Measurements from ENCODE around the gene SUMF2. TPM values are rescaled to one million over a fixed set of nuclear protein-coding genes. Genes with fewer than 3 reads are reported as not detected.
"Not testable (repeated sequence)": the region's sequence is repeated elsewhere in the genome, so short reads cannot be mapped to it uniquely, and the experiment has no call there.

Gene SUMF2
- total RNA-seq, 2 experiments from 2014 or later, result 121 to 124 TPM

- H3K4me1 Mint-ChIP-seq (ENCODE audit: low read depth); H3K36me3 Mint-ChIP-seq (ENCODE audit: low read depth); H3K27ac Mint-ChIP-seq; ATAC-seq; H3K4me3 Mint-ChIP-seq; DNase-seq; CTCF ChIA-PET; H3K27me3 Mint-ChIP-seq (ENCODE audit: low read depth); H3K9me3 Mint-ChIP-seq (ENCODE audit: insufficient read depth); POLR2A ChIA-PET: not testable (repeated sequence)
Observed at GRCh38 chr7:56092388-56092787, 28.3 kb downstream of the SUMF2 start.

GRCh38 chr7:56092789-56093531, 28.9 kb downstream of the SUMF2 start, which contains the start of gene PHKG1:
Gene PHKG1, minus strand, starts transcription at chr7:56092952. Its CDS starts 4,011 bp downstream, at chr7:56088941.
- ChIA-PET POLR2A (interaction anchor here (0.6 kb wide), 1 partner anchor 122 kb away, joined by 3 read pairs; no protein-coding TSS in a partner anchor), CTCF (no interaction called here)
- H3K4me3 Mint-ChIP-seq, result no peak within 1 kb of the TSS
- DNase-seq, result no peak
- ATAC-seq, result no peak
- H3K36me3 Mint-ChIP-seq (ENCODE audit: low read depth), result peaks cover 9% of the 10 kb centered on the region
- H3K27me3 Mint-ChIP-seq (ENCODE audit: low read depth), result no peaks in the 10 kb centered on the region
- H3K4me1 Mint-ChIP-seq (ENCODE audit: low read depth), result peaks cover 6% of the 10 kb centered on the region
- H3K9me3 Mint-ChIP-seq (ENCODE audit: insufficient read depth), result no peaks in the 10 kb centered on the region
- H3K27ac Mint-ChIP-seq, result no peak within 1 kb of the TSS

- Mint-ChIP-seq H3K4me3 (no peak overlapping the region), H3K27ac (no peak overlapping the region), H3K4me1 (ENCODE audit: low read depth) (peaks cover 6% of the 10 kb centered on the region), H3K9me3 (ENCODE audit: insufficient read depth) (no peaks in the 10 kb centered on the region), H3K36me3 (ENCODE audit: low read depth) (peaks cover 35% of the 10 kb centered on the region), H3K27me3 (ENCODE audit: low read depth) (no peaks in the 10 kb centered on the region)
- CTCF ChIA-PET, result no interaction called here
- no peak for ATAC-seq
- POLR2A ChIA-PET, result interaction anchor here (1.0 kb wide), 1 partner anchor 24 kb away, joined by 3 read pairs; no protein-coding TSS in a partner anchor
- no peak for DNase-seq
Observed at GRCh38 chr7:56097700-56098099, 33.6 kb downstream of the SUMF2 start.

- H3K9me3 Mint-ChIP-seq (ENCODE audit: insufficient read depth); H3K4me3 Mint-ChIP-seq; DNase-seq; H3K27ac Mint-ChIP-seq; CTCF ChIA-PET; H3K27me3 Mint-ChIP-seq (ENCODE audit: low read depth); H3K4me1 Mint-ChIP-seq (ENCODE audit: low read depth); ATAC-seq: not testable (repeated sequence)
- H3K36me3 Mint-ChIP-seq (ENCODE audit: low read depth), result peaks cover 38% of the 10 kb centered on the region
- POLR2A ChIA-PET, result interaction anchor here (1.0 kb wide), 1 partner anchor 25 kb away, joined by 3 read pairs; no protein-coding TSS in a partner anchor
Observed at GRCh38 chr7:56098187-56099008, 34.3 kb downstream of the SUMF2 start.

GRCh38 chr7:56099653-56100052, 35.6 kb downstream of the SUMF2 start:
- Mint-ChIP-seq H3K9me3 (ENCODE audit: insufficient read depth) (no peaks in the 10 kb centered on the region), H3K4me3 (no peak overlapping the region), H3K36me3 (ENCODE audit: low read depth) (peaks cover 45% of the 10 kb centered on the region), H3K27ac (no peak overlapping the region), H3K27me3 (ENCODE audit: low read depth) (no peaks in the 10 kb centered on the region), H3K4me1 (ENCODE audit: low read depth) (peaks cover 15% of the 10 kb centered on the region)
- DNase-seq (no peak), ATAC-seq (no peak)
- CTCF ChIA-PET, result no interaction called here
- POLR2A ChIA-PET, result no interaction called here

- Mint-ChIP-seq H3K4me1 (ENCODE audit: low read depth) (peaks cover 30% of the 10 kb centered on the region), H3K36me3 (ENCODE audit: low read depth) (peaks cover 61% of the 10 kb centered on the region), H3K9me3 (ENCODE audit: insufficient read depth) (peaks cover 15% of the 10 kb centered on the region)
- DNase-seq; H3K27ac Mint-ChIP-seq; POLR2A ChIA-PET; H3K27me3 Mint-ChIP-seq (ENCODE audit: low read depth); ATAC-seq; CTCF ChIA-PET; H3K4me3 Mint-ChIP-seq: not testable (repeated sequence)
Observed at GRCh38 chr7:56104138-56104537, 40.1 kb downstream of the SUMF2 start.

GRCh38 chr7:56105508-56105907, 41.4 kb downstream of the SUMF2 start:
- H3K36me3 Mint-ChIP-seq (ENCODE audit: low read depth), result peaks cover 50% of the 10 kb centered on the region

GRCh38 chr7:56106108-56107073, 42.3 kb downstream of the SUMF2 start, which contains the start of gene CHCHD2:
Gene CHCHD2, minus strand, starts transcription at chr7:56106476. Its CDS starts 63 bp downstream, at chr7:56106413.
- POLR2A ChIA-PET, result interaction anchor here (0.9 to 2.4 kb wide), 11 partner anchors 10 to 1348 kb away, joined by 3 to 29 read pairs (median 4); partner anchors contain the start of genes CCT6A, LANCL2, NIPSNAP2 and NUPR2
- CTCF ChIA-PET, result interaction anchor here (1.0 to 1.3 kb wide), 4 partner anchors 32 to 693 kb away, joined by 3 to 4 read pairs (median 3); no protein-coding TSS in a partner anchor
- Mint-ChIP-seq H3K9me3 (ENCODE audit: insufficient read depth) (peaks cover 15% of the 10 kb centered on the region), H3K4me3 (peak within 1 kb of the TSS; percentile 99), H3K27ac (peak within 1 kb of the TSS; percentile 99), H3K4me1 (ENCODE audit: low read depth) (peaks cover 36% of the 10 kb centered on the region), H3K27me3 (ENCODE audit: low read depth) (no peaks in the 10 kb centered on the region), H3K36me3 (ENCODE audit: low read depth) (peaks cover 41% of the 10 kb centered on the region)
- ATAC-seq (peak; percentile 99), DNase-seq (peak; percentile 97)

More at GRCh38 chr7:56105508-56105907, 41.4 kb downstream of the SUMF2 start:
- ChIA-PET POLR2A (interaction anchor here (0.9 to 2.4 kb wide), 9 partner anchors 12 to 1347 kb away, joined by 3 to 29 read pairs (median 4); partner anchors contain the start of genes LANCL2, NIPSNAP2, SEC61G and SUMF2), CTCF (interaction anchor here (0.6 to 1.3 kb wide), 3 partner anchors 31 to 43 kb away, joined by 3 read pairs; no protein-coding TSS in a partner anchor)
- H3K27ac Mint-ChIP-seq, result peak overlapping the region; percentile 99
- DNase-seq (peak; percentile 60), ATAC-seq (no peak)
- H3K4me1 Mint-ChIP-seq (ENCODE audit: low read depth), result peaks cover 34% of the 10 kb centered on the region
- H3K9me3 Mint-ChIP-seq (ENCODE audit: insufficient read depth), result peaks cover 15% of the 10 kb centered on the region
- peak overlapping the region; percentile 99 for H3K4me3 Mint-ChIP-seq
- H3K27me3 Mint-ChIP-seq (ENCODE audit: low read depth), result no peaks in the 10 kb centered on the region

GRCh38 chr7:56107954-56108258, 43.8 kb downstream of the SUMF2 start:
- peaks cover 15% of the 10 kb centered on the region for H3K9me3 Mint-ChIP-seq (ENCODE audit: insufficient read depth)
- H3K27me3 Mint-ChIP-seq (ENCODE audit: low read depth), result no peaks in the 10 kb centered on the region
- ChIA-PET CTCF (no interaction called here), POLR2A (no interaction called here)
- peak overlapping the region; percentile 73 for H3K27ac Mint-ChIP-seq
- H3K4me1 Mint-ChIP-seq (ENCODE audit: low read depth), result peaks cover 36% of the 10 kb centered on the region
- ATAC-seq, result no peak
- H3K36me3 Mint-ChIP-seq (ENCODE audit: low read depth), result peaks cover 36% of the 10 kb centered on the region
- no peak overlapping the region for H3K4me3 Mint-ChIP-seq
- no peak for DNase-seq

GRCh38 chr7:56110611-56111010, 46.5 kb downstream of the SUMF2 start:
- no peak for DNase-seq
- ATAC-seq, result no peak
- ChIA-PET POLR2A (no interaction called here), CTCF (no interaction called here)
- H3K27me3 Mint-ChIP-seq (ENCODE audit: low read depth), result no peaks in the 10 kb centered on the region
- H3K36me3 Mint-ChIP-seq (ENCODE audit: low read depth), result peaks cover 21% of the 10 kb centered on the region
- no peak overlapping the region for H3K27ac Mint-ChIP-seq
- no peak overlapping the region for H3K4me3 Mint-ChIP-seq
- peaks cover 15% of the 10 kb centered on the region for H3K9me3 Mint-ChIP-seq (ENCODE audit: insufficient read depth)
- peaks cover 22% of the 10 kb centered on the region for H3K4me1 Mint-ChIP-seq (ENCODE audit: low read depth)

GRCh38 chr7:56112244-56112643, 48.2 kb downstream of the SUMF2 start:
- H3K4me1 Mint-ChIP-seq (ENCODE audit: low read depth), result peaks cover 13% of the 10 kb centered on the region
- POLR2A ChIA-PET; H3K9me3 Mint-ChIP-seq (ENCODE audit: insufficient read depth); DNase-seq; H3K27me3 Mint-ChIP-seq (ENCODE audit: low read depth); ATAC-seq; CTCF ChIA-PET; H3K4me3 Mint-ChIP-seq; H3K36me3 Mint-ChIP-seq (ENCODE audit: low read depth); H3K27ac Mint-ChIP-seq: not testable (repeated sequence)
